OCI-LY7 (cell line): Measurements from ENCODE around the gene IQCE.

Source experiments
- CTCF ChIP-seq: fragments of 200-600 bp; sonication (generic); conservative IDR thresholded peaks from 2 replicates; pipeline ENCODE4 v1.5.1; 2014; ENCODE audit warnings: mild to moderate bottlenecking, antibody characterized with exemption, low read length, moderate library complexity, mixed read lengths
- EZH2phosphoT487 ChIP-seq: fragments of 200-600 bp; sonication (generic); IDR thresholded peaks from 2 replicates; pipeline ENCODE4 v1.6.1; 2018; ENCODE audit warnings: low read depth, borderline replicate concordance, mild to moderate bottlenecking, mixed run types, antibody characterized with exemption, low read length, moderate library complexity, mixed read lengths

- TF ChIP-seq CTCF (no peak), EZH2phosphoT487 (no peak)
Observed at GRCh38 chr7:2541291-2542010, 17.3 kb upstream of the IQCE start.
